IPS DF 19.7 (cell line): Measurements from ENCODE around the gene RCAN2.
"Not testable (repeated sequence)": the region's sequence is repeated elsewhere in the genome, so short reads cannot be mapped to it uniquely, and the experiment has no call there.

Experiments
- DNase-seq: peaks from one replicate; pipeline ENCODE4 v3.0.0-alpha.2; 2013; ENCODE audit warnings: low read depth, low spot score

The RCAN2 gene

GRCh38 chr6:46333481-46333880 lies 157.8 kb downstream of the RCAN2 start:
- no peak for DNase-seq

DNA sequence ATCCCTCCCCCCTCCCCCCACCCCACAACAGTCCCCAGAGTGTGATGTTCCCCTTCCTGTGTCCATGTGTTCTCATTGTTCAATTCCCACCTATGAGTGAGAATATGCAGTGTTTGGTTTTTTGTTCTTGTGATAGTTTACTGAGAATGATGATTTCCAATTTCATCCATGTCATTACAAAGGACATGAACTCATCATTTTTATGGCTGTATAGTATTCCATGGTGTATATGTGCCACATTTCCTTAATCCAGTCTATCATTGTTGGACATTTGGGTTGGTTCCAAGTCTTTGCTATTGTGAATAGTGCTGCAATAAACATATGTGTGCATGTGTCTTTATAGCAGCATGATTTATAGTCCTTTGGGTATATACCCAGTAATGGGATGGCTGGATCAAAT lies 158.8 kb downstream of the RCAN2 start:
- DNase-seq: not testable (repeated sequence)

DNA sequence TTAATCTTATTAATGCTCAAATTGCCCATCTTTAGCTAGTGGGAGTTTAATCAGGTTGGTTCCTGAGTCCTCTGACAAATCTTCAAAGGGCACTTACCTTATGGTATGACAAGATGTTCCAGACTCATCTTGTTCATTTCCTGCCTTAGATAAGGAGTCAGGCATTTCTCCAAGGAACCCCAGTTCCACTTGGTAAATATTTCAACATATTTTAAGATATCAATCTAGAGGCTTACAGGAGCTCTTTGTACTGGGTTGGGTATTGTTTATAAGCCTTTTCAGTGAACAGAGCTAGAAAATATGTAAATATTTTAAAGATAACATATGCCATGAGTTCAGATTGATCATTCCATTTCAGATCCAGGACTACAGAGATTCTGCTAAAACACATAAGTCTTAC lies 159.8 kb downstream of the RCAN2 start:
- no peak for DNase-seq

- DNase-seq: no peak
These were observed 161.7 kb downstream of the RCAN2 start for GRCh38 chr6:46329568-46329967.

- DNase-seq: no peak
These were observed 163.5 kb downstream of the RCAN2 start for GRCh38 chr6:46327779-46328178.

- peak; percentile 5 for DNase-seq
These were observed 165.4 kb downstream of the RCAN2 start for GRCh38 chr6:46325561-46326530.

- no peak for DNase-seq
These were observed 166.5 kb downstream of the RCAN2 start for GRCh38 chr6:46324706-46325105.

GRCh38 chr6:46323966-46324622 lies 167.2 kb downstream of the RCAN2 start:
- DNase-seq: no peak

GRCh38 chr6:46323312-46323965 lies 167.8 kb downstream of the RCAN2 start:
- DNase-seq: no peak

GRCh38 chr6:46320505-46320904 lies 170.7 kb downstream of the RCAN2 start:
- DNase-seq: no peak

DNA sequence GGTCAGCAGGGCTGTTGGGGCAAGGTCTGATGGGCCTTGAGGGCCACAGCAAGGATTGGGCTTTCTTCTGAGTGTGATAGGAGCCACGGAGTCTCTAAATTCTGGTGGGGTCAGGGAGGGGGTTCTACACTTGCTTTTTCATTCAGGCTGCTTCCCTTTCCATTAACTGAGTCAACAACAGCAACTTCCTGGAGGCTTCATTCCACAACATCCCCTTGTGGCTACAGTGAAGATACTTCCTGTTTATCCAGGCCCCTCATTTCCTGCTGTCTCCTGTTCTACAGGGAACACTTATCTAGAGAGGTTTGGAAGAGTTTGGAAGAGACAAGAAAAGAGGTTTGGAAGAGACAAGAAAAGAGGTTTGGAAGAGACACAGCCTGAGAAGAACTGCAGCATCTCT lies 175.7 kb downstream of the RCAN2 start:
- no peak for DNase-seq

GRCh38 chr6:46312654-46313053 lies 178.6 kb downstream of the RCAN2 start:
- DNase-seq: no peak

DNA sequence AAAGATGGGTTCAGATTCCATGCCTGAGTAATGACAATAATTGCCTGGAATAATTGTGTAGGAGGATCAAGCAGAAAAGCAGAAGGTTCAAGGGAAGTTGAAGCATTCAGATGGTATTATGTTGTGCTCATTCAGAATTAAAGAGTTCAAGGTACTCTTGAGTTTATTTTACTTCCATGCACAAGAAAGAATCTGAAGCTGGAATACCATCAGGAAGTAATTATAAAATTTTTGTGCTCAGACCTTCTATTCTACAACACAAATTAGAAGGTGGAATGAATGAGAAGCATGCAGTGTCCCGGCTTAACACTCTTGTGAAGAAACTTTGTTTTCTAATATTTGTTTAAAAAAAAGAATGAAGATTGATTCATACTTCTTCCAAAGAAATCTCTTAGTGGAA lies 181.1 kb downstream of the RCAN2 start:
- DNase-seq: no peak

DNA sequence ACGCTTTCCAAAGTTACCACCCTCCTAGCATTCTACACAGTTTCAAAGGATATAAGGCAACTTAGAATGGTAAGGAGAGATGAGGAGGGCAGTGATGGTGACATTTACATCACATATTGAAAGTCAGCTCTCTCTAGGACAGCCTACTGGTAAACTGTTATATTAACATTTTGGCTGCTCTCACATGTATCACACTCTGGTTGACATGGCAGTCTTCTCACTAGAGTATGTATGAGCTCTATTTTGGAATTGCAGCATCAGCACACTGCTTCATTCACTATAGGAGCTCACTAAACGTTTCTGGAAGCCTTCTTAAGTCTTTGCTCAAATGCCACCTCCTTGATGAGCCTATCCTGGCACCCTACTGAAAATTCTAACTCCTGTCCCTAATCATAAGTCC lies 184.8 kb downstream of the RCAN2 start:
- DNase-seq: no peak

GRCh38 chr6:46305833-46306232 lies 185.4 kb downstream of the RCAN2 start:
- DNase-seq: no peak

GRCh38 chr6:46305236-46305635 lies 186.0 kb downstream of the RCAN2 start:
- no peak for DNase-seq

DNA sequence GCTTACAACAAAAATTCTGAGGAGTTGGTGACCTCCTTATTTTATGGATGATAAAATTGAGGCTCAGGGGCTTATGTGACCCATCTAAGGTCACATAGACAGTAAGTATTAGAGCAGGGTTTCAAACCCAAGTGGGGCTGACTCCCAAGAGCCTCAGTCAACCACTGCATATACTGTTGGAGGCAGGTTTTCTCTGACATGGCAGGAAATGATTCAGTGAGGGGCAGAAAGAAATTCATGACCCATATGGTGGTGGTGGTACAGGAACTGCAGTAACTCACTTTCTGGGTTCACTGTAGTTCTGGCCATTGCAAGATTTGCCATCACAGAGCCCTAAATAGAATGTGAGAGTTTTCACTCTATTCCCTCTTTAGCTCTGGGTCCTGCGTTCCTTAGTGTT lies 188.4 kb downstream of the RCAN2 start:
- DNase-seq: no peak

- no peak for DNase-seq
These were observed 189.1 kb downstream of the RCAN2 start for GRCh38 chr6:46302176-46302575.

- DNase-seq: no peak
These were observed 192.0 kb downstream of the RCAN2 start for GRCh38 chr6:46299253-46299652.

DNA sequence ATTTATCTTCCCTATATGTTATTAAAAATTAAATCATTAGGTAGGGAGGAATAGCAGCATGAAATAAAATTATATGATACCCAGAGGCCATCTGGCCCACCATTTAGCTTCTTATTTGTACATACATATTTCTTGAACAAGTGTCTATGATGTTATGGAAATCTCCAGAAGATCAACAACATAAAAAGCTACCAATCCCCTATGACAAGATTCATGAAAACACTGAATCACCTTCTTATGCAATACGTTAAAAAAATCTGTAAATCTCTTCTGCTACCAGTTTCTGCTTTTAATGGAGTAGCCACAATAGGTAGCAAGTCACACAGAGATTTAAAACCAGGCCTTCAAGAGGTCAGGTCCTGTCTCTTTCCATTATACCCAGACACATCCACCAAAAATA lies 194.7 kb downstream of the RCAN2 start:
- DNase-seq: no peak

DNA sequence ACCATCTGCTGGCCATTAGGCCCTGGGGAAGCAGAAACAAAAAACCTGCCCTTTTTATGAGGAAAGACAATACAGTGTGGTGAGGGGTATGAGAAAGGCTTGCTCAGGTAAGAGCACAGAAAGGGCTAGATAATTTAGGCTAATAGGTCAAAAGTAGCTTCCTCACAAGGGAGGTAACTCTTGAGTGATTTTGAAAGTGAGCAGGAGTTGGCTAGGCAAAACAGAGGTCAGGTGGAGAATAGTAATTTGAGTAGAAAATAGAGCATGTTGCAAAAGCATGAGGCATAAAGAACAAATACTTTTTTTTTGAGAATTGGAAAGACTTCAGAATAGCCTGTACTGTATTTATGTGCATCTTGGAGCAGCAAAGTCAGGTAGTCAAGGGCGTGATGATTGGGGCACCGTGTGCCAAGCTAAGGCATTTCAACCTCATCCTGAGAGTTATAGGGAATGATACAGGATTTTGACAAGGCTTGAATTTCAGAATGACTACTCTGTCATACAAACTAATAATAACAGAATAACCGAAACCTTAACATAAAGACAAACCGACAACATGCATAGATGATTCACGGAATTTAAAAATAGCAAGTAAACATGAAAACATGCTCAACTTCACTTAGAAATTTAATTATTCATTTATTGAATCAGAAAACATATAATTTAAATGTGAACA lies 197.5 kb downstream of the RCAN2 start:
- DNase-seq: no peak

DNA sequence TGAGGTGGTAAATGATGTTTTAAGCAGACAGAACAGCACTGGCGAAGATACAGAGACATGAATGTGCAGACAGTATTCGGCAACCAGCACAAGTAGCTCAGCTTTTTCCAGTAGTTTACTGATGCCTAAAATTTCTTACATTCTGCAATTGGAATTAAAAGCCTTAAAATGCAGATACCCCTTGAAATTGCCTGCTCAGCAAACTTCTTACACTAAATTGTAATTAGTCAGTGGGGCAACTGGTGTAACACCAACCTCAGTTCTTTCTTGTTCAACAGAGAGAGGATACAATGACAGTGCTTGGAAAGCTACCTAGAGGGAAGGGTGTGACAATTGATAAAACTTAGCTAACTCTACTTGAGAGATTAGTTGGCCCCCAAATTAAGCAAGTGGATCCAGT lies 199.4 kb downstream of the RCAN2 start:
- DNase-seq: no peak
